Keratinocyte (primary cell): Measurements from ENCODE around the gene GNPTAB. TPM values are rescaled to one million over a fixed set of nuclear protein-coding genes. Genes with fewer than 3 reads are reported as not detected.

Experiments
- DNase-seq: peaks from one replicate; pipeline ENCODE4 v3.0.0-alpha.2; 2011; ENCODE audit warnings: low read depth, missing footprints, low spot score
- FAIRE-seq: peaks from 2 replicates; lab custom pipeline; 2011; peaks lifted over from hg19 to GRCh38; lab: Jason Lieb, UNC
- H2AFZ ChIP-seq: 2 replicates; pipeline ENCODE4 v1.6.0; 2012; ENCODE audit warnings: low read length, control low read depth, inconsistent platforms; ENCODE audit not compliant: control insufficient read depth
- H3K27ac ChIP-seq: 2 replicates; pipeline ENCODE4 v1.5.1; 2011; ENCODE audit warnings: low read length; ENCODE audit not compliant: control insufficient read depth, insufficient read depth
- H3K27me3 ChIP-seq: 3 replicates; pipeline ENCODE4 v1.6.0; 2011; ENCODE audit warnings: low read length; ENCODE audit not compliant: control insufficient read depth, insufficient read depth; ENCODE audit errors: extremely low read depth
- H3K36me3 ChIP-seq, 2 experiments: 2 replicates in 1 of 2; 3 replicates in 1 of 2; pipeline ENCODE4 v1.5.1; 2011; ENCODE audit warnings: low read length in 2 of 2, mild to moderate bottlenecking in 1 of 2; ENCODE audit not compliant: control insufficient read depth in 2 of 2, insufficient read depth in 2 of 2; ENCODE audit errors: extremely low read depth in 1 of 2
- H3K4me1 ChIP-seq: 3 replicates; pipeline ENCODE4 v1.5.1; 2011; ENCODE audit warnings: low read length; ENCODE audit not compliant: control insufficient read depth, insufficient read depth; ENCODE audit errors: extremely low read depth
- H3K4me2 ChIP-seq: 3 replicates; pipeline ENCODE4 v1.6.0; 2011; ENCODE audit warnings: low read depth, low read length; ENCODE audit not compliant: control insufficient read depth, insufficient read depth; ENCODE audit errors: extremely low read depth
- H3K4me3 ChIP-seq, 3 experiments: fragments of 200-600 bp in 1 of 3; sonication (generic) in 1 of 3; 2 replicates in 2 of 3; 3 replicates in 1 of 3; pipeline ENCODE4 v1.5.1; 2011 to 2016; ENCODE audit warnings: low read length in 3 of 3, mild to moderate bottlenecking in 3 of 3, control low read depth in 2 of 3, inconsistent platforms in 1 of 3, low read depth in 1 of 3, mixed read lengths in 1 of 3, mixed run types in 1 of 3, moderate library complexity in 1 of 3; ENCODE audit not compliant: control insufficient read depth in 2 of 3, insufficient read depth in 2 of 3; ENCODE audit errors: extremely low read depth in 1 of 3
- H3K79me2 ChIP-seq: 2 replicates; pipeline ENCODE4 v1.6.0; 2012; ENCODE audit warnings: low read length; ENCODE audit not compliant: control insufficient read depth, insufficient read depth
- H3K9ac ChIP-seq: 3 replicates; pipeline ENCODE4 v1.6.0; 2011; ENCODE audit warnings: low read length; ENCODE audit not compliant: control insufficient read depth, insufficient read depth; ENCODE audit errors: extremely low read depth
- H3K9me1 ChIP-seq: 3 replicates; pipeline ENCODE4 v1.6.0; 2011; ENCODE audit warnings: low read length; ENCODE audit not compliant: control insufficient read depth, insufficient read depth; ENCODE audit errors: extremely low read depth
- H3K9me3 ChIP-seq: 2 replicates; pipeline ENCODE4 v1.5.1; 2012; ENCODE audit warnings: low read depth, low read length; ENCODE audit not compliant: control insufficient read depth
- H4K20me1 ChIP-seq: 3 replicates; pipeline ENCODE4 v1.6.0; 2011; ENCODE audit warnings: low read length; ENCODE audit not compliant: control insufficient read depth, insufficient read depth; ENCODE audit errors: extremely low read depth
- EZH2 ChIP-seq: IDR thresholded peaks from one replicate; pipeline ENCODE4 v1.6.1; 2012; ENCODE audit warnings: inconsistent platforms, mild to moderate bottlenecking, low read length, moderate library complexity
- dilution Hi-C: fragments of 300-500 bp; cut with MboI; formaldehyde crosslinking; loops from one replicate; pipeline ENCODE4 v1.7.0; 2020; ENCODE audit warnings: low sequenced_read_pairs; ENCODE audit not compliant: extremely low pct_ligation_motif_present
- polyA plus RNA-seq, 5 experiments: library from polyadenylated mRNA; depleted of rRNA in 3 of 5; stranded (reverse) in 3 of 5; stranded (forward) in 1 of 5; unstranded in 1 of 5; fragments of >200 nt; gene quantifications; 1 replicate in 1 of 5; 2 replicates in 3 of 5; 3 replicates in 1 of 5; pipeline versions ENCODE4 v1.2.1 to v1.2.3, GENCODE V29; 2011 to 2012; ENCODE audit warnings: missing spikeins in 2 of 5, low read depth in 1 of 5, low replicate concordance in 1 of 5
- TF ChIP-seq, protein P1 (sequence below), 3 experiments: IDR thresholded peaks in 1 of 3; conservative IDR thresholded peaks in 1 of 3; optimal IDR thresholded peaks in 1 of 3; 2 replicates in 2 of 3; 3 replicates in 1 of 3; pipeline versions ENCODE3 to v1.5.1; 2011; ENCODE audit warnings: low read length in 3 of 3, mild to moderate bottlenecking in 3 of 3, moderate library complexity in 2 of 3, control low read depth in 1 of 3, inconsistent platforms in 1 of 3; ENCODE audit not compliant: insufficient read depth in 2 of 3; ENCODE audit errors: extremely low read depth in 1 of 3

GNPTAB gene
- polyA plus RNA-seq, 1 donor (not counting 4 experiments of a cell fraction or from before 2014, with no cell fraction given), result 35.7 TPM

DNA sequence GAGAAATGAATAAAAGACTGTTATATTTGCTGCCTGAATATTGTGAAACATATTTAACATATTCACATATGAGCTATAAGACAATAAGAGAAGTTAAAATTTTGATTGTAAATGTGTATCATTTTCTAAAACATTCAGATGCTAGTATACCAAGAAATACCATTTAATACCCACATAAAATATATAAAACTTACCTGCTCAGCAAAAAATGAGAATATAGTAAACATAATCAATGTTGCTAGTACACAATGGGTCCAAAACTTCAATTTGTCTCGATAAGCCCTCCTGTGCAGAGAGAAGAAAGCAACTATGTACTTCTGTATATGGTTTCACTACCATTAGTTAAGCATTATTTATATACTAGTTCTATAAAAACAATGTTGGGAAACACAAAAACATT is 81.9 kb downstream of the GNPTAB start:
- H3K4me3 ChIP-seq, result no peak overlapping the region
- no peaks in the 10 kb centered on the region for H3K9me3 ChIP-seq
- H4K20me1 ChIP-seq, result no peaks in the 10 kb centered on the region
- H3K9ac ChIP-seq, result no peak overlapping the region
- FAIRE-seq, result no peak
- H3K4me1 ChIP-seq, result no peaks in the 10 kb centered on the region
- no peak for DNase-seq
- TF ChIP-seq, protein P1, sequence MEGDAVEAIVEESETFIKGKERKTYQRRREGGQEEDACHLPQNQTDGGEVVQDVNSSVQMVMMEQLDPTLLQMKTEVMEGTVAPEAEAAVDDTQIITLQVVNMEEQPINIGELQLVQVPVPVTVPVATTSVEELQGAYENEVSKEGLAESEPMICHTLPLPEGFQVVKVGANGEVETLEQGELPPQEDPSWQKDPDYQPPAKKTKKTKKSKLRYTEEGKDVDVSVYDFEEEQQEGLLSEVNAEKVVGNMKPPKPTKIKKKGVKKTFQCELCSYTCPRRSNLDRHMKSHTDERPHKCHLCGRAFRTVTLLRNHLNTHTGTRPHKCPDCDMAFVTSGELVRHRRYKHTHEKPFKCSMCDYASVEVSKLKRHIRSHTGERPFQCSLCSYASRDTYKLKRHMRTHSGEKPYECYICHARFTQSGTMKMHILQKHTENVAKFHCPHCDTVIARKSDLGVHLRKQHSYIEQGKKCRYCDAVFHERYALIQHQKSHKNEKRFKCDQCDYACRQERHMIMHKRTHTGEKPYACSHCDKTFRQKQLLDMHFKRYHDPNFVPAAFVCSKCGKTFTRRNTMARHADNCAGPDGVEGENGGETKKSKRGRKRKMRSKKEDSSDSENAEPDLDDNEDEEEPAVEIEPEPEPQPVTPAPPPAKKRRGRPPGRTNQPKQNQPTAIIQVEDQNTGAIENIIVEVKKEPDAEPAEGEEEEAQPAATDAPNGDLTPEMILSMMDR (optimal IDR thresholded peaks at IDR 0.05 in 1 of 3, IDR thresholded peaks at IDR 0.05 in 1 of 3, conservative IDR thresholded peaks at IDR 0.05 in 1 of 3; ENCODE audit: extremely low read depth in 1 of 3, insufficient read depth in 2 of 3, low read length in 3 of 3), result no peak
- TF ChIP-seq EZH2, result no peak
- no peaks in the 10 kb centered on the region for H3K27me3 ChIP-seq
- H2AFZ ChIP-seq, result no peak overlapping the region
- peaks cover 7 to 13% of the 10 kb centered on the region in 2 experiments for H3K36me3 ChIP-seq
- H3K79me2 ChIP-seq, result no peaks in the 10 kb centered on the region
- H3K27ac ChIP-seq, result no peak overlapping the region
- dilution Hi-C loops, result no loop called here
- H3K9me1 ChIP-seq, result no peaks in the 10 kb centered on the region
- H3K4me2 ChIP-seq, result no peak overlapping the region

DNA sequence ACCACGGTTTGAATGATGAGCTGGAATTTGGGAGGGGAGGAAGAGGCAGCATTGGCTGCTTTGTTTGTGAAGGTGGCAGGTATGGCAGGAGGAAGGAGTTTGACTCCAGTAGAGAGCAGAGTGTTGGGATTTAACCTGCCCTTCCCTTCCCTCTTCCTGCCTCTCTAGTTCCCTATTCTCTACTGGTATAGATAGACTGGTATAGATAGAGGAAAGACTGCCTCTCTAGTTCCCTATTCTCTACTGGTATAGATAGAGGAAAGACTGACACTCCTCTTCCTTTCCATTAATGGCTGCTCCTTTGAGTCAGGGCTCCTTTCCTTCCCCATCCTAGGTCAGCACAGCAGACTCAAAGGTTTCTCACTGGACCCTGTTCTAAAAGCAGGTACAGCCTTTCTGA is 83.1 kb downstream of the GNPTAB start:
- no peak for FAIRE-seq
- Histone ChIP-seq H3K27ac (no peak overlapping the region), H3K4me3 (no peak overlapping the region), H3K9me3 (no peaks in the 10 kb centered on the region), H2AFZ (no peak overlapping the region), H3K36me3 (peaks cover 7 to 14% of the 10 kb centered on the region in 2 experiments), H3K9me1 (no peaks in the 10 kb centered on the region), H3K4me1 (no peaks in the 10 kb centered on the region), H4K20me1 (no peaks in the 10 kb centered on the region), H3K79me2 (no peaks in the 10 kb centered on the region), H3K27me3 (no peaks in the 10 kb centered on the region), H3K4me2 (no peak overlapping the region), H3K9ac (no peak overlapping the region)
- DNase-seq, result no peak
- TF ChIP-seq EZH2, result no peak
- TF ChIP-seq, protein P1 (optimal IDR thresholded peaks at IDR 0.05 in 1 of 3, IDR thresholded peaks at IDR 0.05 in 1 of 3, conservative IDR thresholded peaks at IDR 0.05 in 1 of 3; ENCODE audit: extremely low read depth in 1 of 3, insufficient read depth in 2 of 3, low read length in 3 of 3), result no peak
- dilution Hi-C loops, result no loop called here
